OCI-LY7 (cell line): Measurements from ENCODE around the gene SAFB2. TPM values are rescaled to one million over a fixed set of nuclear protein-coding genes. Genes with fewer than 3 reads are reported as not detected.

ENCODE experiments used
- BruUV-seq: library from RNA; stranded (reverse); fragments of 400-500 nt; replicated peaks from 2 replicates; lab custom pipeline; 2021; lab: Mats Ljungman, UMichigan
- CTCF ChIA-PET: fragments of 300-600 bp; sonication (Branson Sonifier 250); formaldehyde crosslinking; loops from one replicate; lab custom pipeline; 2022; ENCODE audit warnings: antibody characterized with exemption; ENCODE audit not compliant: unreplicated experiment; lab: Charles Lee
- POLR2A ChIA-PET: fragments of 300-600 bp; sonication (Branson Sonifier 250); formaldehyde crosslinking; loops from one replicate; lab custom pipeline; 2022; ENCODE audit warnings: antibody characterized with exemption; lab: Charles Lee
- DNase-seq: peaks from one replicate; pipeline ENCODE4 v3.0.0-alpha.2; 2015; ENCODE audit warnings: low spot score
- H2AFZ ChIP-seq: fragments of 200-600 bp; sonication (generic), shearing (Covaris generic); 2 replicates; pipeline ENCODE4 v1.6.1; 2014; ENCODE audit warnings: mild to moderate bottlenecking, antibody characterized with exemption, low read length, moderate library complexity
- H3K27ac ChIP-seq: fragments of 200-600 bp; sonication (generic); 2 replicates; pipeline ENCODE4 v1.5.1; 2014; ENCODE audit warnings: mixed run types, low read depth, mild to moderate bottlenecking, moderate library complexity, low read length, inconsistent platforms; ENCODE audit not compliant: poor library complexity, severe bottlenecking
- H3K36me3 ChIP-seq: fragments of 200-600 bp; sonication (generic); 2 replicates; pipeline ENCODE4 v1.6.1; 2014; ENCODE audit warnings: mild to moderate bottlenecking, antibody characterized with exemption, low read length, moderate library complexity, mixed read lengths; ENCODE audit not compliant: insufficient read depth
- H3K4me1 ChIP-seq: fragments of 200-600 bp; sonication (generic); 2 replicates; pipeline ENCODE4 v1.5.1; 2014; ENCODE audit warnings: mild to moderate bottlenecking, low read length; ENCODE audit not compliant: insufficient read depth, poor library complexity, severe bottlenecking
- H3K4me2 ChIP-seq: fragments of 200-600 bp; sonication (generic); 2 replicates; pipeline ENCODE4 v1.6.1; 2014; ENCODE audit warnings: mild to moderate bottlenecking, low read length
- H3K4me3 ChIP-seq: fragments of 200-600 bp; sonication (generic); 2 replicates; pipeline ENCODE4 v1.5.1; 2014; ENCODE audit warnings: mild to moderate bottlenecking, low read depth, low read length; ENCODE audit not compliant: poor library complexity, severe bottlenecking
- H3K79me2 ChIP-seq: fragments of 200-600 bp; sonication (generic); 2 replicates; pipeline ENCODE4 v1.6.1; 2016; ENCODE audit warnings: low read depth, mild to moderate bottlenecking, low read length, moderate library complexity, mixed read lengths; ENCODE audit not compliant: insufficient read depth
- H3K9me2 ChIP-seq: fragments of 200-600 bp; sonication (generic); 2 replicates; pipeline ENCODE4 v1.6.1; 2016; ENCODE audit warnings: mild to moderate bottlenecking, low read length, mixed read lengths; ENCODE audit not compliant: insufficient read depth
- H3K9me3 ChIP-seq: fragments of 200-600 bp; sonication (generic); 2 replicates; pipeline ENCODE4 v1.6.1; 2014; ENCODE audit warnings: mild to moderate bottlenecking, mixed run types, low read length, mixed read lengths
- H4K20me1 ChIP-seq: fragments of 200-600 bp; sonication (generic); 2 replicates; pipeline ENCODE4 v1.6.1; 2014; ENCODE audit warnings: mild to moderate bottlenecking, antibody characterized with exemption, low read length, moderate library complexity, mixed read lengths; ENCODE audit not compliant: insufficient read depth
- EZH2phosphoT487 ChIP-seq: fragments of 200-600 bp; sonication (generic); IDR thresholded peaks from 2 replicates; pipeline ENCODE4 v1.6.1; 2018; ENCODE audit warnings: low read depth, borderline replicate concordance, mild to moderate bottlenecking, mixed run types, antibody characterized with exemption, low read length, moderate library complexity, mixed read lengths
- intact Hi-C: fragments of 100-400 bp; cut with micrococcal nuclease; formaldehyde crosslinking; loops from one replicate; pipeline ENCODE4 v1.10.0; 2022; ENCODE audit not compliant: unreplicated experiment
- total RNA-seq, 2 experiments: library from RNA; depleted of rRNA in 1 of 2; stranded (reverse); fragments of >200 nt in 1 of 2; shearing (Covaris generic) in 1 of 2; gene quantifications; 2 replicates each; pipeline ENCODE4 v1.2.3, GENCODE V29; 2014 to 2022
- TF ChIP-seq, protein P1 (sequence below): fragments of 200-600 bp; sonication (generic); conservative IDR thresholded peaks from 2 replicates; pipeline ENCODE4 v1.5.1; 2014; ENCODE audit warnings: mild to moderate bottlenecking, antibody characterized with exemption, low read length, moderate library complexity, mixed read lengths

Gene SAFB2
- total RNA-seq, 2 experiments from 2014 or later: 52.8 to 111 TPM

DNA sequence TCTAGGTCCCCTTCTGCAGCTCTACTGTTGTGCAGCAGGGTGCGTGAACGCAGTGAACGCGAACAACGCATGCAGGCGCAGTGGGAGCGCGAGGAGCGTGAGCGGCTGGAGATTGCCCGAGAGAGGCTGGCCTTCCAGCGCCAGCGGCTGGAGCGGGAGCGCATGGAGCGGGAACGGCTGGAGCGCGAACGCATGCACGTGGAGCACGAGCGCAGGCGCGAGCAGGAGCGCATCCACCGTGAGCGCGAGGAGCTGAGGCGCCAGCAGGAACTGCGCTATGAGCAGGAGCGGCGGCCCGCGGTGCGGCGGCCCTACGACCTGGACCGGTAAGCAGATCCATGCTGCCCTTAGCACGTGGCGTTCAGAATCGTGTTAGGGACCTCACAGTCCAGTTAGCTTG lies 38.9 kb upstream of the SAFB2 start:
- Histone ChIP-seq H3K36me3 (peaks cover 96% of the 10 kb centered on the region), H3K79me2 (no peaks in the 10 kb centered on the region), H2AFZ (no peak overlapping the region), H4K20me1 (no peaks in the 10 kb centered on the region), H3K27ac (no peak overlapping the region), H3K9me3 (no peaks in the 10 kb centered on the region), H3K4me2 (no peak overlapping the region), H3K4me3 (no peak overlapping the region), H3K4me1 (no peaks in the 10 kb centered on the region), H3K9me2 (no peaks in the 10 kb centered on the region)
- TF ChIP-seq, protein P1, sequence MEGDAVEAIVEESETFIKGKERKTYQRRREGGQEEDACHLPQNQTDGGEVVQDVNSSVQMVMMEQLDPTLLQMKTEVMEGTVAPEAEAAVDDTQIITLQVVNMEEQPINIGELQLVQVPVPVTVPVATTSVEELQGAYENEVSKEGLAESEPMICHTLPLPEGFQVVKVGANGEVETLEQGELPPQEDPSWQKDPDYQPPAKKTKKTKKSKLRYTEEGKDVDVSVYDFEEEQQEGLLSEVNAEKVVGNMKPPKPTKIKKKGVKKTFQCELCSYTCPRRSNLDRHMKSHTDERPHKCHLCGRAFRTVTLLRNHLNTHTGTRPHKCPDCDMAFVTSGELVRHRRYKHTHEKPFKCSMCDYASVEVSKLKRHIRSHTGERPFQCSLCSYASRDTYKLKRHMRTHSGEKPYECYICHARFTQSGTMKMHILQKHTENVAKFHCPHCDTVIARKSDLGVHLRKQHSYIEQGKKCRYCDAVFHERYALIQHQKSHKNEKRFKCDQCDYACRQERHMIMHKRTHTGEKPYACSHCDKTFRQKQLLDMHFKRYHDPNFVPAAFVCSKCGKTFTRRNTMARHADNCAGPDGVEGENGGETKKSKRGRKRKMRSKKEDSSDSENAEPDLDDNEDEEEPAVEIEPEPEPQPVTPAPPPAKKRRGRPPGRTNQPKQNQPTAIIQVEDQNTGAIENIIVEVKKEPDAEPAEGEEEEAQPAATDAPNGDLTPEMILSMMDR: no peak
- no peak for TF ChIP-seq EZH2phosphoT487
- intact Hi-C loops: no loop called here
- ChIA-PET POLR2A (no interaction called here), CTCF (no interaction called here)
- BruUV-seq: no TSS peak
- no peak for DNase-seq

DNA sequence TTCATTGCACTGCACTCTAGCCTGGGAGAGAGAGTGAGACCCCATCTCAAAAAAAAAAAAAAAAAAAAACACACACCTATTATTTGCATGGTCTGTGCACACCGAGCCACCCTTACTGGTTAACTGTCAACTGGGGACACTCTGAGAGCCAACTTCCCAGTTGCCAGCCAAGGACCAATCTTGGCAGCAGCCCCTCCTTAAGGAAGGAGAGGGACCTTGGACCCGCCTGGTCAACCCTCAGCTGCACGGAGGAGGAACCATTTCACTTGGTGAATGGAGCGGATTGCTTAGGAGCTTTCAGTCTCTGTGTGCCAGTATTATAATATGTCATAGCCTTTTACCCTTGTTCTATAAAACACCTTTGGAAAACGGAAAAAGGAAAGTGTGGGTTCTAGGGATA lies 32.8 kb upstream of the SAFB2 start:
- DNase-seq: no peak
- H3K36me3 ChIP-seq: peaks cover 96% of the 10 kb centered on the region
- no peaks in the 10 kb centered on the region for H3K4me1 ChIP-seq
- no peak overlapping the region for H3K4me3 ChIP-seq
- no peak for TF ChIP-seq EZH2phosphoT487
- TF ChIP-seq, protein P1: no peak
- no peaks in the 10 kb centered on the region for H3K9me2 ChIP-seq
- CTCF ChIA-PET: no interaction called here
- BruUV-seq: TSS peak; percentile 32
- H3K4me2 ChIP-seq: no peak overlapping the region
- H3K27ac ChIP-seq: no peak overlapping the region
- intact Hi-C loops: no loop called here
- H3K79me2 ChIP-seq: no peaks in the 10 kb centered on the region
- POLR2A ChIA-PET: no interaction called here
- no peak overlapping the region for H2AFZ ChIP-seq
- H3K9me3 ChIP-seq: no peaks in the 10 kb centered on the region
- 0 out of 2 replicates have a peak, but pooled peaks cover 2% of the 10 kb centered on the region for H4K20me1 ChIP-seq

DNA sequence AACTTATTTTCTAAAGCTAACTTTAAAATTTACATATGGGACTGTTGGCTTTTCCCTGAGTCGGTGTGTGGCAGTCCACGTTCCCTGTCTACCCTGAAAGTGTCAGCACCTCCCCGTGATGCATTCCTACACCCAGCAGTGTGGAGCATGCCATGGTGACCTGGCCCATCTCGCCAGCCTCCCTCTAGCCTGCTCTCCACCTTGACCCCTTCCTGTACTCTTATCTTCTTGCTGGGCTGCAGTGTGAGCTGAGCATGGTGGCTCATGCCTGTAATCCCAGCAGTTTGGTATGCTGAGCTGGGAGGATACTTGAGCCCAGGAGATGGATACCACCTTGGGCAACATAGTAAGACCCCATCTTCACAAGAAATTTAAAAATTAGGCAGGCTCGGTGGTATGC lies 32.4 kb upstream of the SAFB2 start:
- Histone ChIP-seq H3K4me2 (no peak overlapping the region), H3K27ac (no peak overlapping the region), H2AFZ (no peak overlapping the region), H3K79me2 (no peaks in the 10 kb centered on the region), H4K20me1 (0 out of 2 replicates have a peak, but pooled peaks cover 2% of the 10 kb centered on the region), H3K9me3 (no peaks in the 10 kb centered on the region), H3K9me2 (no peaks in the 10 kb centered on the region), H3K36me3 (peaks cover 96% of the 10 kb centered on the region), H3K4me3 (no peak overlapping the region), H3K4me1 (no peaks in the 10 kb centered on the region)
- BruUV-seq: no TSS peak
- DNase-seq: no peak
- TF ChIP-seq, protein P1: no peak
- TF ChIP-seq EZH2phosphoT487: no peak
- intact Hi-C loops: no loop called here
- POLR2A ChIA-PET: no interaction called here
- CTCF ChIA-PET: no interaction called here
